Measurements from ENCODE around the gene ALOX12B.
A peak's percentile ranks its signal among the peaks of the same experiment; 100 is the strongest.

DNA sequence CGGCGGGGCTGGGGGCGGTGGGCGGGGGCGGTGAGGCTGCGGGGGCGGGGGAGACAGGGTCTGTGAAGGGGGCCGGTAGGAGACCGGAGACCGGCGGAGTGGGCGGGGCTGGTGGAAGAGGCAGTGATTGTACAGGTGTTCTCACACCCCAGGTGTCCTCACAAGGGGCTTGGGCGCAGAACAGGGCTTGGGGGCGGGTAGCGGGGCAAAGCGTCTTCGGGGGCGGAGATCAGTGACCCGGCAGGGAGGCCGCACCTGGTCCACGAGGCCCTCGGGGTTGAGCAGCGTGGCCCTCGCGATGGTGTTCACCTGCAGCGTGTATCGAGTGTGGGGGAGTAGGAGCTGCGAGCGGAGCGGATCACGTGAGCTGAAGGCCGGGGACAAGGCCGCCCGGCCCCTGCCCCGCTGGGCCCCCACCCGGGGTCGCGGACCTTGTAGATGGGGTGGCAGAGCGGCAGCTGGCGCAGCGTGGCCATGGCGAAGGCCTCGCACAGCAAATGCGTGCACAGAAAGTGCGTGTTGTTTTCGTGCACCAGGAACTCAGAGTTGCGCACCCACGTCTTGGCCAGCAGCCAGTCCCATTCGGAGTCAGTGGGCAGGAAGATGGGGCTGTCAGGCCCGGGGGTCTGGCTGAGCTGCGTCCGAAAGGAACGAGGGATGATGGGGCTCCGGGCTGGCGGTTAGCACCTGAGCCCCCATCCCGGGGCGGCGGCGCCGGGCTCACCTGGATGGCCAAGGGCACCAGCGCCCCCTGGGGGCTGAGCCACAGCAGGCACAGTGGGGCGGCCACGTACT lies 22.3 kb upstream of the ALOX12B start:
- TF ChIP-seq, protein P1, sequence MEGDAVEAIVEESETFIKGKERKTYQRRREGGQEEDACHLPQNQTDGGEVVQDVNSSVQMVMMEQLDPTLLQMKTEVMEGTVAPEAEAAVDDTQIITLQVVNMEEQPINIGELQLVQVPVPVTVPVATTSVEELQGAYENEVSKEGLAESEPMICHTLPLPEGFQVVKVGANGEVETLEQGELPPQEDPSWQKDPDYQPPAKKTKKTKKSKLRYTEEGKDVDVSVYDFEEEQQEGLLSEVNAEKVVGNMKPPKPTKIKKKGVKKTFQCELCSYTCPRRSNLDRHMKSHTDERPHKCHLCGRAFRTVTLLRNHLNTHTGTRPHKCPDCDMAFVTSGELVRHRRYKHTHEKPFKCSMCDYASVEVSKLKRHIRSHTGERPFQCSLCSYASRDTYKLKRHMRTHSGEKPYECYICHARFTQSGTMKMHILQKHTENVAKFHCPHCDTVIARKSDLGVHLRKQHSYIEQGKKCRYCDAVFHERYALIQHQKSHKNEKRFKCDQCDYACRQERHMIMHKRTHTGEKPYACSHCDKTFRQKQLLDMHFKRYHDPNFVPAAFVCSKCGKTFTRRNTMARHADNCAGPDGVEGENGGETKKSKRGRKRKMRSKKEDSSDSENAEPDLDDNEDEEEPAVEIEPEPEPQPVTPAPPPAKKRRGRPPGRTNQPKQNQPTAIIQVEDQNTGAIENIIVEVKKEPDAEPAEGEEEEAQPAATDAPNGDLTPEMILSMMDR (IDR thresholded peaks at IDR 0.05) = peak in 5 of 7 experiments; percentile 77 to 90 (median 85)
- TF ChIP-seq POLR2AphosphoS5 (IDR thresholded peaks at IDR 0.05) = no peak

All from stomach (tissue), 4 donors.